ENCODE data around the gene ITGAE.
"Not testable (repeated sequence)": the region's sequence is repeated elsewhere in the genome, so short reads cannot be mapped to it uniquely, and the experiment has no call there.

The ITGAE gene

DNA sequence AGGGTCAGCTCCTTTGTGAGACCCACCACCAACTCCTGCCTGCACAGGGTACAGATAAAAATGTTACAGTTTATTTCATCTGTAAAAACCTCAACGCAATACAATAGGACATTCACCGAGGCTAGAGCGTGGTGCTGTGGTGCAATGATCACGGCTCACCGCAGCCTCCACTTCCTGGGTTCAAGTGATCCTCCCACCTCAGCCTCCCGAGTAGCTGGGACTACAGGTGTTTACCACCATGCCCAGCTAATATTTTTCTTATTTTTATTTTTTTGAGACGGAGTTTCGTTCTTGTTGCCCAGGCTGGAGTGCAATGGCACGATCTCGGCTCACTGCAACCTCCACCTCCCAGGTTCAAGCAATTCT, 66.1 kb downstream of the ITGAE start:
- not testable (repeated sequence) for DNase-seq (ENCODE audit: low read depth in 2 of 2, low spot score in 1 of 2)

DNA sequence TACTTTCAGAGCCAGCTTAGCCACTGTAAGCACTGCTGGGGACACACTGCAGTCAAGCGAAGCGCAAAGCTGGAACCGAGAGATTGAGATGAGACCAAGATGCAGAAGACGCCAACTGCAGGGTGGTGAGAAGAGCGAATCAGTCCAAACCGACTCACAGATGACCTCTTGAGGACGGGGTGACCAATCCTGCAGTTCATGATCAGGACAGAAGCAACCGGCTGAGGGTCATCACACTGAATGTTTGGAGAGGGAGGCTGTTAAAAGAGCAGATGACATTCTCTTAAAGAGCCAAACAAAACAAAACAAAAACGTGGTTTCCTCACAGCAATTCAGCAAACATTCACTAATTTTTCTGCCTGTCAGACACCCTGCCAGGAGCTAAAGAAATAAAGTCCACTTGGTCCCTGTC, 68.8 kb downstream of the ITGAE start:
- DNase-seq (ENCODE audit: low read depth in 2 of 2, low spot score in 1 of 2) = no peak

DNA sequence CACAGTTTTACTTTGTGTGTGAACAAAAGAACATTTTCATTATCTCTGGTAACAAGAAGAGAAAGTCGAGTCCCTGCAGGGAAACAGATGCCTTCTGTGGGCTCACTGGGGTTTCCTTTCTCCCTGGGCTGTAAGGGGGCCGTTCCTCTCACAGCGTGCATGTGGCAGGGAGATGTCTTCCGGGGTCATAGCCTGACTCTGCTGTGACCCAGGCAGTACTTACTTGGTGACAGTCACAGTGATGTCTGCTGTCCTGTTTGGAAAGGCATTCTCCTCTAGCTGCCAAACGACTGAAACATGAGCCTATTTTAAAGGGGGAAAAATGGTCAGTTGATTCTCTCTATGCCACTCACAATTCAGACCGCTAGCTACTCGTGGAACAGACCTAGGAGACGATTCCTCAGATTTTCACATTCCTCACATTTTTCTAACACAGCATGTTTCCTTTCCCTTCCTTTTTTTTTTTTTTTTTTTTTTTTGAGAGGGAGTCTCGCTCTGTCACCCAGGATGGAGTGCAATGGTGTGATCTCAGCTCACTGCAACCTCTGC, 70.0 kb downstream of the ITGAE start:
- no peak for DNase-seq (ENCODE audit: low read depth in 2 of 2, low spot score in 1 of 2)

DNA sequence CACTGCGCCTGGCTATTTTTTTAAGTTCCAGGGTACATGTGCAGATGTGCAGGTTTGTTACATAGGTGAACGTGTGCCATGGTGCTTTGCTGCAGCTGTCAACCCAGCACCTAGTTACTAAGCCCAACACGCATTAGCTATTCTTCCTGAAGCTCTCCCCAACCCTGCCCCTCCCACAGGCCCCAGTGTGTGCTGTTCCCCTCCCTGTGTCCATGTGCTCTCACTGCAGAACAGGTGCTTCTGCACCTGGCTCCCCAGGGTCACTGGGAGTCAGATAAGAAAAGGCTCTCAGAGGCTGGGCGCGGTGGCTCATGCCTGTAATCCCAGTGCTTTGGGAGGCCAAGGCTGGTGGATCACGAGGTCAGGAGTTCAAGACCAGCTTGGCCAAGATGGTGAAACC, 71.1 kb downstream of the ITGAE start:
- DNase-seq (ENCODE audit: low read depth in 2 of 2, low spot score in 1 of 2) = no peak

DNA sequence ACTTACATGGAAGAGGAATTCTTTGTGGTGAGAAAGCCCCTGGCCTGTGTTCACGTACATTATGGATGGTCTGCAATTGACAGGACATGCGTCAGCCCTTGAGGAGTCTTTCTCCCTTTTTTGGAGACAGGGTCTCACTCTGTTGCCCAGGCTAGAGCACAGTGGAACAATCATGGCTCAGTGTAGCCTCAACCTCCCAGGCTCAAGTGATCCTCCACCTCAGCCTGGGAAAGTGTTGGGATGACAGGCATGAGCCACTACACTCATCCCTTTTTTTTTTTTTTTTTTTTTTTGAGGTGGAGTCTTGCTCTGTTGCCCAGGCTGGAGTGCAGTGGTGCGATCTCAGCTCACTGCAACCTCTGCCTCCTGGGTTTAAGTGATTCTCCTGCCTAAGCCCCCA, 72.9 kb downstream of the ITGAE start:
- DNase-seq (ENCODE audit: low read depth in 2 of 2, low spot score in 1 of 2) = not testable (repeated sequence)

DNA sequence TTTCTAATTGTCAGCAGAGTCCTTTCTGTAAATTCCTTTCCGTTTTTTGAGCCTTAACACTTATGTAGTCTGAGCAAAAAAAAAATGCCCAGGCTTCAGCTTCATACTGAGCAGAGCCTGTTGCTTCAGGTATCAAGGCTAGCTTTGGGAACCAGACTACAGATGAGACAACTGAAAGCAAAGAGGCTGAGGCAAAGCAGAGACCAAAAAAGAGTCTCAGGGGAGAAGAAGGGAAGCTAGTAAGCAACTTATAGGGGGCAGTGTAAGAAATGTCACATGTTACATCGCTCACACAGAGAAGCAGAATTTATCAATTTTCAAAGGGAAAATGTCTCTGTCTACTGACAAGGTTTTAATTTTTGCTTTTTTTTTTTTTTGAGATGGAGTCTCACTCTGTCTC, 73.9 kb downstream of the ITGAE start:
- no peak for DNase-seq (ENCODE audit: low read depth in 2 of 2, low spot score in 1 of 2)

DNA sequence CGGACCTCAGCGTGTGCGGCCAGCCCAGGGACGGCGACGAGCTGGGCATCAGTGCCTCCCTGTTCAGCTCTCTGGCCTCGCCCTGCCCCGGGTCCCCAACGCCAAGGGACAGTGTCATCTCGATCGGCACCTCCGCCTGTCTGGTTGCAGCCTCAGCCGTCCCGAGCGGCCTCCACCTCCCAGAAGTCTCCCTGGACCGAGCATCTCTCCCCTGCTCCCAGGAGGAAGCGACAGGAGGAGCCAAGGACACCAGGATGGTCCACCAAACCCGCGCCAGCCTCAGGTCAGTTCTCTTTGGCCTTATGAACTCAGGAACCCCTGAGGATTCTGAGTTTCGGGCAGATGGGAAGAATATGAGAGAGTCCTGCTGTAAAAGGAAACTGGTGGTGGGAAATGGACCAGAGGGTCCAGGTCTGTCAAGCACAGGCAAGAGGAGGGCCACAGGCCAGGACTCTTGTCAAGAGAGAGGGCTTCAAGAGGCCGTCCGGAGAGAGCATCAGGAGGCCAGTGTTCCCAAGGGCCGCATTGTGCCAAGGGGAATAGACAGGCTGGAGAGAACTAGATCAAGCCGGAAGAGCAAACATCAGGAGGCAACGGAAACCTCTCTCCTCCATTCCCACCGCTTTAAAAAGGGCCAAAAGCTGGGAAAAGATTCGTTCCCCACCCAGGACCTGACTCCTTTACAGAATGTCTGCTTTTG, 76.5 kb downstream of the ITGAE start:
- DNase-seq (ENCODE audit: low read depth in 2 of 2, low spot score in 1 of 2) = no peak

DNA sequence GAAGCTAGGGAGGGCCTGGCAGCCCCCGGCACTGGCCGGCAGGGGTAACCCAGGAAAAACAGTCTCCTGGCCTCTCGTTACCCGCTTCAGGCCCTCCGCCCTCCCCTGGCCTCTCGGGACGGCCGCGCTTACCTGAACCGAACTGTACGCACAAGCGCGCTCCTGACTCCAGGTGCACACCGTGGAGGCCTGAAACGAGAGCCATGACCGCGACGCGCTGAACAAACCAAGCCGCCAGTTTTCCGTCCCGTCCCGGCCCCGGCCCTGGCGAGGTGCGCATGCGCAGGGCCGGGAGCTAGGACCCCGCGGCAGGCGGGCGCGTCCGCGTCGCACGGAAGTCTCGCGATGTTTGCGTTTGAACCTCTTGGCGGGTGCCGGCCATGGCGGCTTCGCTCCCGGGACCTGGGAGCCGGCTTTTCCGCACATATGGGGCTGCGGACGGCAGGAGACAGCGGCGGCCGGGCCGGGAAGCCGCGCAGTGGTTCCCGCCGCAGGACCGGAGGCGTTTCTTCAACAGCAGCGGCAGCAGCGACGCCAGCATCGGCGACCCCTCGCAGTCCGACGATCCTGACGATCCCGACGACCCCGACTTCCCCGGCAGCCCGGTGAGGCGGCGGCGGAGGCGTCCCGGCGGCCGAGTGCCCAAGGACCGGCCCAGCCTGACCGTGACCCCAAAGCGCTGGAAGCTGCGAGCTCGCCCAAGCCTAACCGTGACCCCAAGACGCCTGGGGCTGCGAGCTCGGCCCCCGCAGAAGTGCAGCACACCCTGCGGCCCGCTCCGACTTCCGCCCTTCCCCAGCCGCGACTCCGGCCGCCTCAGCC, 77.2 kb downstream of the ITGAE start, which contains the start of gene HASPIN:
Gene HASPIN, plus strand, starts transcription at position 348 of the 822 bp plus-strand sequence. Its CDS starts 33 bp downstream, at position 381.
- peak; percentile 77 to 83 for DNase-seq (ENCODE audit: low read depth in 2 of 2, low spot score in 1 of 2)

DNA sequence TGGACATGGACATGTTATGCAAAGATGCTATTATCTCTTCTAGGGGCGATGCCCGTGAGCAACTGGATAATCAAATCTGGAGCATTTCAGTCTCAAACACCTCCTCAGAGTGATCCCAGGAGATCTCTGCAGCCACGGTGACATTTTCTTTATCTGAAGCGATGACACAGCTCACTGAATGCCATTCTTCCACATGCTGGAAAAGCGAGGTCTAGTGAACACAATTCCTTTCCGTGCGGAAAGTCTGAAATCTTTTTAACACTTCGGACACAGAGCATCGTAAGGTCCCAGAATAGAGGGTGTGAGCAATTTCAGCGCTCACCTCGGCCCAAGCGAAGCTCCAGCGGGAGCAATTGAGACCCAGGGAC, 77.8 kb downstream of the ITGAE start:
- DNase-seq (ENCODE audit: low read depth in 2 of 2, low spot score in 1 of 2) = no peak

DNA sequence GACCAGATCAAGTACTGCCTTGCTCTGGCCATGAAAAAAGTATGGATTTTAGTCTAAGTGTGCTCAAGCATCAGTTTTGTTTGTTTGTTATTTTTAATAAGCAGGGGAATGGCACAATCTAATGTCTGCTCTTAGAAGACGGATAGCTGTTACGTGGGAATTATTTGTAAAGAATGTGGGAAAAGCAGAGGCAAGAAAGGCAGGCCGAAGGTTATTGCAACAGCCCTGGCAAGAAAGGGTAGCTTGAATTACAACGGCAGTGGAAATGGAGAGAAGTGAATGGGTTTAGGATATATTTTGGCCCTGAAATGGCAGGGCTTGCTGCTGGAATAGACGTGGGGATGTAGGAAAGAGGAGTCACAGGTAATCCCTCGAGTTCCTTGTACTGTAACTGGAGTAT, 78.3 kb downstream of the ITGAE start:
- no peak for DNase-seq (ENCODE audit: low read depth in 2 of 2, low spot score in 1 of 2)

DNA sequence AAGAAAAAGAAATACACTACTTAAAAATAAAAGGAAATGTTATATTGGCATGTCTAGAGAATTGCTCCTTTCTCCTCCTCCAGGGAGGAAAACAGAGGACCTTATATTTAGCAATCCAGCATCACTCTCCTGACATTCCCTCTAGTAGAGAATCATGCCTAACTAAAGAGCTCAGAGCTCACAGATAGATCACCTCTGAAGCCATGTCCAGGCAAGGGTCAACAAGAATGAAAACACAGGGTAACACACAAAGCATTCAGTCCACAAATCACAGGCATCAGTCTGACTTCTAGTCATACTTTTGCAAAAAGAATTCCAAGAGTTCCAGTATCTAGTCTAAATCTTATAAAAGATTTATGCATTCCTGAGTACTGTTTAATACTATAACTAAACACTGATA, 81.7 kb downstream of the ITGAE start:
- no peak for DNase-seq (ENCODE audit: low read depth in 2 of 2, low spot score in 1 of 2)

DNA sequence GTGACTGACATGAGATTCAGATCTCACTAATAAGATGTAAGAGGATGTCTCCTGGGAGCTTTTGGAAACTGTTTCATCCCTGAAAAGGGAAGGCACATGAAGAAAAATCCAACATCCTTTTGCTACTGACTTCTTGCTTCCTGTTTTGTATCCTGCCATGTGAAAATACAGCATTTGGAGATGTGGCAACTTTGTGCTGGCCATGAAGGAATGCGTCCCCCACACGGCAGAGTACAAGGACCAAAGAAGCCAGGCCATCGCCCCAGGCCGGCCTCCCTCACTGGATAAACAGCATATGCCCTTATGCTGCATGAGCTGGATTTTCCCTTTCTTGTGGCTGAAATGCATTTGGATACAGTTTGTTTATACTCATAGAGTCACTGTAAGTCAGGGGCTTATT, 82.8 kb downstream of the ITGAE start:
- DNase-seq (ENCODE audit: low read depth in 2 of 2, low spot score in 1 of 2) = no peak

DNA sequence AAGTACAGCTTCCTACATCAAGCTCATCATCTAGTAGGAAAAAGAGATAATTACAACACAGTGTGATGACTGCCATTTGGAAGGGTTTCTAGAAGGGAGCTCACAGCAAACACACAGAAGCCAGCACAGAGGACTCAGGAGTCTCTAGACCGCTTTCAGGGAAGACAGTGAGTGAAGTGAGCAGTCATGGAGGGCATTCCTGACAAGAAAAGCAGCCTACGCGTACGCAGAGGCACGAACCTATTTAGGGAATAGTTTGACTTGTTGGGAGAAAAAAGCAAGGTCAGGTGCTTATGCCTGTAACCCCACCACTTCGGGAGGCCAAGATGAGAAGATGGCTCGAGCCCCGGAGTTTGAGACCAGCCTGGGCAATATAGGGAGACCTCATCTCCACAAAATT, 85.7 kb downstream of the ITGAE start:
- no peak for DNase-seq (ENCODE audit: low read depth in 2 of 2, low spot score in 1 of 2)

DNA sequence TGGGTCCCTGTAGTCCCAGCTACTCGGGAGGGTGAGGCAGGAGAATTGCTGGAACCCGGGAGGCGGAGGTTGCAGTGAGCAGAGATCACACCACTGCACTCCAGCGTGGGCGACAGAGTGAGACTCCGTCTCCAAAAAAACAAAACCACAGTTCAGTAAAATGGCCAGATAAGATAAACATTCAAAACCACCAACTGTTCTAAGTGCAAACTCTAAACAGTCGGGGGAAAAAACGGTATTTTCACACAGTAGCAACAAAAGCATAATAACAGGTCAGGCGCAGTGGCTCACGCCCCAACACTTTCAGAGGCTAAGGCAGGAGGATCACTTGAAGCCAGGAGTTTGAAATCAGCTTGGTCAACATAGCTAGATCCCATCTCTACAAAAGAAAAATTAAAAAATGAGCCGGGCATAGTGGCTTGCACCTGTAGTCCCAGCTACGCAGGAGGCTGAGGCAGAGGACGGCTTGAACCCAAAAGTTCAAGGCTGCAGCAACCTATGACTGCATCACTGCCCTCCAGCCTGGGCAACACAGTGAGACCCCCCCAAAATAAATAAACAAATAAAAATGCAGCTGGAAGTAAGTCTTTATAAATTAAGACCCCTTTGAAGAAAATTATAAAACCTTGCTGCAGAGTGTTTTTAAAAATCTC, 88.1 kb downstream of the ITGAE start:
- DNase-seq (ENCODE audit: low read depth in 2 of 2, low spot score in 1 of 2) = no peak

DNA sequence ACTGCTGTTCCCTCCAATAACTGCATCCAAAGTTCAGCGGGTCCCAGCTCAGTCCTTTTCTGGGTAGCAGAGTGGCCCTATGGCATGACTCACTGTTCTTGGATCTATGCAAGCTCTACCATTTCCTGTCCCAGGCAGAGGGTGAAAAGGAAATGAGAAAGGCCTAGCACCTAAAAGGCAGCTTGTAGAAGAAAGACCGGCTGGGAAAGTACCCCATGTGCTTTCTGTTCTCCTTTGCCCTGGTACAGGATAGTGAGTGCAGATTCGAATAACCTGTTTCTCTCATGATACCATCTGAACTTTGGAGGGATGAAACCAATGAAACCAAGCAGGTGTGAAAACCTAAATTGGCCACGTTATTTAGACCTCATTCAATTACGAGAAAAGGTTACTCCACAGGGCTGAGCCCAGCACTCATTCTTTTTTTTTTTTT, 90.0 kb downstream of the ITGAE start:
- peak in 1 of 2 donors; percentile 40 for DNase-seq (ENCODE audit: low read depth in 2 of 2, low spot score in 1 of 2)

DNA sequence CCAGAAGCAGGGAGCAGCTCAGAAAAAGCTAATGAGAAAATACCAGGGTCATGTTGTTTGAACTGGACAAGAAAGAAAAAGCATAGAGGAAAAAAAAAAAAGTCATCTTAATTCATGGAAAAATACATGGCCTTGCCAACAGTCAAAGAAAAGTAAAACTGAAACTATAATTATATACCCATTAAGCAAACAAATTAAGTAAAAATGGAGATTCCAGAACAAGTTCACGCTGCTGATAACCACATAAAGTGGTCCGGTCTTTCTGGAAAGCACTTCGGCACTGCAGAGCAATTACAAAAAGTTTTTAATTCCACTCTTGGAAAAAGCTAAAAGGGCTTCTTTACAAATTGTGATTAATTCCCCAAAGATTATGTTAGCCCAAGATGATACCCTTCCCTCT, 92.6 kb downstream of the ITGAE start:
- no peak for DNase-seq (ENCODE audit: low read depth in 2 of 2, low spot score in 1 of 2)

DNA sequence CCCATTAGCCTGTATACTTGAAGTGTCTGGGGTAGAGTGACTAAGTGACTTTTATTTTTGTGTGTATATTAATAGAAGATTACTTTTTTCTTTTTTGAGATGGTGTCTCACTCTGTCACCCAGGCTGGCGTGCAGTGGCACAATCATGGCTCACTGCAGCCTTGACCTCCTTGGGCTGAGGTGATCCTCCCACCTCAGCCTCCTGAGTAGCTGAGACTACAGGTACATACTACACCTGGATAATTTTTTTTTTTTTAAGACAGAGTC, 95.3 kb downstream of the ITGAE start:
- DNase-seq (ENCODE audit: low read depth in 2 of 2, low spot score in 1 of 2) = not testable (repeated sequence)

DNA sequence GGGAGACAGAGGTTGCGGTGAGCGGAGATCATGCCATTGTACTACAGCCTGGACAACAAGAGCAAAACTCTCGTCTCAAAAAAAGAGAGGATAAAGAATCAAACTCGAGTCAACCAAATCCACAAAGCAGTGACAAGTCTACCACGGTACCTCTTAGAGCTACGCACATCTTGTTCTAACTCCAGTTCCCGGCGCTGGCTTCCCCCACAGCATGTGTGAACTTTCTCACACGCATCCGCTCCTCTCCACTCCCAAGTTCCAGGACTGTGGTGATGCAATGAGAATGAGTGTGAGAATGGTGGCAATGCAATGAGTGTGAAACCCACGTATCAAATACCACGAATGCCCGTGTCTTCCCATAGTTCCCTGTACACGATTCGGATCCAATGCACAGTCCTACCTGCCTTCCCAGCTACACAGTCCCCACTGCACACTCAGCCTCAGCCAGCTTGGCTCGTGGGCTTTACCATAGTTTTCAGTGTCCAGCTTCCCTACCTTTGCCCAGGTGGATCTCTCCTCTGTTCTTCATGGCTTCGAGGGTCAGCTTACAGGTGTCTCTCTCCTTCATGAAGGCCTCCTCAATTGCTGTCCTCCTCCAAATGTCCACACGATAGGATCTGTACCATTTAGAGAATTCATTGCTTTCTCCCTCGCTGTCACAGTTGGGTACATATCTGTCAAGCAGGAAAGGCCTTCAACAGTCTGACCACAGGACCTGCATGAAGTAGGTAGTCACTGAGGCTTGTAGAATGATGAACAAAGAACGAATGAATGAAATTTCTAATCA, 95.9 kb downstream of the ITGAE start:
- DNase-seq (ENCODE audit: low read depth in 2 of 2, low spot score in 1 of 2) = no peak

DNA sequence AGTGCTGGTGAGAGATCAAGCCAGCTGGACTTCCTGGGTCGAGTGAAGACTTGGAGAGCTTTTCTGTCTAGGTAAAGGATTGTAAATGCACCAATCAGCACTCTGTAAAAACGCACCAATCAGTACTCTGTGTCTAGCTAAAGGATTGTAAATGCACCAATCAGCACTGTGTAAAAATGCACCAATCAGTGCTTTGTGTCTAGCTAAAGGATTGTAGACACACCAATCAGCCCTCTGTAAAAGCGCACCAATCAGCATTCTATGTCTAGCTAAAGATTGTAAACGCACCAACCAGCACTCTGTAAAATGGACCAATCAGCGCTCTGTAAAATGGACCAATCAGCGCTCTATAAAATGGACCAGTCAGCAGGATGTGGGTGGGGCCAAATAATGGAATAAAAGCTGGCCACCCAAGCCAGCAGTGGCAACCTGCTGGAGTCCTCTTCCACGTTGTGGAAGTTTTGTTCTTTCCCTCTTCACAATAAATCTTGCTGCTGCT, 98.9 kb downstream of the ITGAE start:
- DNase-seq (ENCODE audit: low read depth in 2 of 2, low spot score in 1 of 2) = not testable (repeated sequence)

DNA sequence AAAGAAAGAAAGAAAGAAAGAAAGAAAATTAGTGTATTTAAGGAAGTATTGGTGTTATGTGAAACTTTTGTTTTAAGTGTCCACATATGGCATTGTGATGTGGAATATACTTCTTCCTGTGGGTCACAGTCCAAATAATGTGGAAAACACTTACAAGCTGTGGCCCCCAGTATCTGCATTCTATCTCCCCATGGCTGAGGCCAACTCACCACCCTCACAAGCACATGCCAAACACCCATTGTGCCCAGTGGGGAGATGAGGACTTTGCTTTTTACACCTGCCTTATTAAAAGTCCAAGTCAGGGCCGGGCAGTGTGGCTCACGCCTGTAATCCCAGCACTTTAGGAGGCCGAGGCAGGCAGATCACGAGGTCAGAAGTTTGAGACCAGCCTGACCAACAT, 101.0 kb downstream of the ITGAE start:
- no peak for DNase-seq (ENCODE audit: low read depth in 2 of 2, low spot score in 1 of 2)

DNA sequence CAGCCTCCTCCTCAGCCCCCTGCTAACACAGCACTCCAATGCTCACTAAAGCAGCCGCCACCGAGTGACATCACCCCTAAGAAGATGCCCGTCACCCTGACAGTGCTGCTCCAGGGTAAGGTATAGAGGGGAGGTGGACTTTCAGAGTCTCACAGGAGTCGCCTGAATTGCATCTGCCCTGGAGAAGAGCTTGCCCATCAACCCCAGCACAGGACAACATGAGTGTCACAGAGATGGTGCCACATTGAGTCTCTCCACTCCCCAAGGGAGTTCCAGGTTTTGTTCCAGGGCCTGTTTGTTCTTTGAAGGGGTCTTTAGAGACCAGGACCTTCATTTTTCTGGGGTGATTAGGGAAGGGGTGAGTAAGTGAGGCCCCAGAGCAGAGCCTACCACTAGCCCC, 102.8 kb downstream of the ITGAE start:
- DNase-seq (ENCODE audit: low read depth in 2 of 2, low spot score in 1 of 2) = no peak
